ENCODE data around the gene OPN4. TPM values are rescaled to one million over a fixed set of nuclear protein-coding genes. Genes with fewer than 3 reads are reported as not detected.

Gene OPN4
- total and polyA plus RNA-seq, 2 of the 13 experiments (the other 11 are each of a cell fraction or from before 2014, with no cell fraction given), result not detected

DNA sequence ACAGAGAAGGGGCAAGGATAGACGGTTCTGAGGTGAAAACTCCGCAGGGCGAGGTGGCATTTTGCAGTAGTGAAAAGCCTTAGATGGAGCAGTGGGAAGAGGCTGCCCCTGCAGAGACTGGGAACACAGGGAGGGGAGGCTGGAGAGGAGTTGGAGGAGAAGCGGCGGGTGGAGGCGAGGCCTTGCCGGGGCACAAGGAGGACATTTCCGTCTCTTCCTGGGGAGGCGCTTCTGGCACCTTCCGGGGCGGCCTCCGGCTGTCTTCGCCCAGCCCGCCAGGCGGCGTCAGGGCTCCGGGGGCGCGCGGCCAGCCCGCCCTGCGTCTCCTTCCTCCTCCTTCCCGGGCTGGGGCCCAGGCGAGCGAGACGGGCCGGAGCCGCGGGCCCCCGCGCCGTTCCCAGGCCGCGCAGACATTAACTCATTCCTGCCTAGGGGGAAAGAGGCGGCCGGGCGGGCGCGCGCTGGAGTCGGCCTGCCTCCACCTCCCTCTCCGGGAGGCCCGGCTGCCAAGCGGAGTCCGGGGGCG lies 56.7 kb downstream of the OPN4 start (continued):
- TF ChIP-seq DBP (CRISPR knock-in tag; IDR thresholded peaks at IDR 0.05; ENCODE audit: not compliant biosample characterization), result no peak
- TF ChIP-seq ZEB1 (IDR thresholded peaks at IDR 0.05; ENCODE audit: insufficient replicate concordance, low read depth), result no peak
- no peak for TF ChIP-seq MED13 (CRISPR knock-in tag; IDR thresholded peaks at IDR 0.05)
- no peak for TF ChIP-seq PCBP1 (IDR thresholded peaks at IDR 0.05; ENCODE audit: borderline replicate concordance, low read depth, low read length)
- TF ChIP-seq RFXANK (CRISPR knock-in tag; IDR thresholded peaks at IDR 0.05), result no peak
- TF ChIP-seq RBM22 (optimal IDR thresholded peaks at IDR 0.05; ENCODE audit: low read length), result no peak
- TF ChIP-seq ZFYVE20 (CRISPR knock-in tag; IDR thresholded peaks at IDR 0.05; ENCODE audit: borderline replicate concordance, low read depth), result no peak
- no peak for TF ChIP-seq U2AF1 (optimal IDR thresholded peaks at IDR 0.05; ENCODE audit: low read depth, low read length)
- TF ChIP-seq ELF3 (CRISPR knock-in tag; IDR thresholded peaks at IDR 0.05), result peak; percentile 73; the same call in 1 of the 2 replicates
- no peak for TF ChIP-seq ZBTB40 (IDR thresholded peaks at IDR 0.05)
- TF ChIP-seq ZBTB40 (CRISPR knock-in tag; IDR thresholded peaks at IDR 0.05), result 0 out of 2 replicates have a peak, but pooled peaks have one; percentile 22
- TF ChIP-seq PTBP1 (IDR thresholded peaks at IDR 0.05; ENCODE audit: low read depth, low read length, poor library complexity, severe bottlenecking), result no peak
- TF ChIP-seq ZNF382 (CRISPR knock-in tag; IDR thresholded peaks at IDR 0.05; ENCODE audit: borderline replicate concordance), result no peak
- no peak for TF ChIP-seq ZNF264 (CRISPR knock-in tag; IDR thresholded peaks at IDR 0.05)
- TF ChIP-seq, protein P1, sequence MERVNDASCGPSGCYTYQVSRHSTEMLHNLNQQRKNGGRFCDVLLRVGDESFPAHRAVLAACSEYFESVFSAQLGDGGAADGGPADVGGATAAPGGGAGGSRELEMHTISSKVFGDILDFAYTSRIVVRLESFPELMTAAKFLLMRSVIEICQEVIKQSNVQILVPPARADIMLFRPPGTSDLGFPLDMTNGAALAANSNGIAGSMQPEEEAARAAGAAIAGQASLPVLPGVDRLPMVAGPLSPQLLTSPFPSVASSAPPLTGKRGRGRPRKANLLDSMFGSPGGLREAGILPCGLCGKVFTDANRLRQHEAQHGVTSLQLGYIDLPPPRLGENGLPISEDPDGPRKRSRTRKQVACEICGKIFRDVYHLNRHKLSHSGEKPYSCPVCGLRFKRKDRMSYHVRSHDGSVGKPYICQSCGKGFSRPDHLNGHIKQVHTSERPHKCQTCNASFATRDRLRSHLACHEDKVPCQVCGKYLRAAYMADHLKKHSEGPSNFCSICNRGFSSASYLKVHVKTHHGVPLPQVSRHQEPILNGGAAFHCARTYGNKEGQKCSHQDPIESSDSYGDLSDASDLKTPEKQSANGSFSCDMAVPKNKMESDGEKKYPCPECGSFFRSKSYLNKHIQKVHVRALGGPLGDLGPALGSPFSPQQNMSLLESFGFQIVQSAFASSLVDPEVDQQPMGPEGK (CRISPR knock-in tag; IDR thresholded peaks at IDR 0.05), result peak; percentile 85
- TF ChIP-seq ZNF605 (CRISPR knock-in tag; IDR thresholded peaks at IDR 0.05), result peak; percentile 65; the same call in 1 of the 2 replicates
